ENCODE measurements around the gene HPCAL4.

DNA sequence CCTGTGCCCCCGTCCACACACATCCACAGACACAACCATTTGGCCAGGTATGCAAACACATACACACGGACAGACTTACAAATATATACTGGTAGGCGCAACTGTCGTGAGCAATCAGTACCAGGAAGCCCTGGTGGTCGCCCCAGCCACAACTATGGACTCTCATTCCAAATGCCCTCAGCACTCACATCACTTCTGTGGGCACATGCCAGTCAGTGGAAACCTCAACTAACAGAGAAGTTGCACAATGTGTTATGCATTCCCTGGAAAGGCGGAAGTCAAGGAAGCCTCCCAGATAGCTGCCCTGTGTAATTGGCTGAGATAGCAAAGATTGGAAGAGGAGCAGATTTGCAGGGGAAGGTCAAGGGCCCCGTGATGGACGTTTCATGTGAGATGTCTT lies 50.4 kb downstream of the HPCAL4 start:
- no peak for TF ChIP-seq GATA2 (IDR thresholded peaks at IDR 0.05; ENCODE audit: low read depth, low read length)
- TF ChIP-seq GATA3 (IDR thresholded peaks at IDR 0.05; ENCODE audit: low read depth, low read length) = no peak
